CD4-positive, CD25-positive, alpha-beta regulatory T cell (primary cell): Measurements from ENCODE around the gene GIMAP5. TPM values are rescaled to one million over a fixed set of nuclear protein-coding genes. Genes with fewer than 3 reads are reported as not detected.

Source experiments
- polyA plus RNA-seq, 4 donors: library from polyadenylated mRNA; unstranded; fragments of 300-500 nt; fragmentation: Illumina TruSeq; gene quantifications; one replicate each; pipeline ENCODE4 v1.2.3, GENCODE V29; 2021
- total RNA-seq: library from RNA; stranded (reverse); gene quantifications from one replicate; pipeline ENCODE4 v1.2.3, GENCODE V29; 2022

Gene GIMAP5
- total and polyA plus RNA-seq, 5 donors from 2014 or later, result 37.4 to 539 (median 258) TPM

Other genes starting within 250 kb of the GIMAP5 start
- gene GIMAP7, start 222.5 kb upstream of the GIMAP5 start, total RNA-seq, result 64.2 TPM
- gene GIMAP7, start 222.5 kb upstream of the GIMAP5 start, polyA plus RNA-seq, result 1,000 to 10,000 TPM in 1 of 4 donors, 100 to 1,000 TPM in 3; 519 to 1,084 (median 836) TPM
- gene GIMAP4, start 170.0 kb upstream of the GIMAP5 start, total RNA-seq, result 90.1 TPM
- 100 to 1,000 TPM; 402 to 667 (median 490) TPM for gene GIMAP4, start 170.0 kb upstream of the GIMAP5 start, polyA plus RNA-seq
- 43.8 TPM for gene GIMAP6, start 105.0 kb upstream of the GIMAP5 start, total RNA-seq
- 100 to 1,000 TPM; 133 to 236 (median 150) TPM for gene GIMAP6, start 105.0 kb upstream of the GIMAP5 start, polyA plus RNA-seq
- 95.1 TPM for gene GIMAP2, start 51.7 kb upstream of the GIMAP5 start, total RNA-seq
- 100 to 1,000 TPM in 2 of 4 donors, 10 to 100 TPM in 2; 79.0 to 142 (median 110) TPM for gene GIMAP2, start 51.7 kb upstream of the GIMAP5 start, polyA plus RNA-seq
- 17.1 TPM for gene GIMAP1, start 20.8 kb upstream of the GIMAP5 start, total RNA-seq
- 10 to 100 TPM; 48.4 to 90.0 (median 64.6) TPM for gene GIMAP1, start 20.8 kb upstream of the GIMAP5 start, polyA plus RNA-seq
- gene TMEM176B, start 62.9 kb downstream of the GIMAP5 start, total RNA-seq, result not detected
- 1 to 10 TPM in 1 of 4 donors, under 1 TPM in 2, not detected in 1; 0.21 to 1.0 (median 0.33) TPM for gene TMEM176B, start 62.9 kb downstream of the GIMAP5 start, polyA plus RNA-seq
- not detected for gene TMEM176A, start 63.4 kb downstream of the GIMAP5 start, total RNA-seq
- gene TMEM176A, start 63.4 kb downstream of the GIMAP5 start, polyA plus RNA-seq, result under 1 TPM in 2 of 4 donors, not detected in 2; 0.24 TPM
- gene AOC1, start 115.1 kb downstream of the GIMAP5 start, total RNA-seq, result not detected
- gene AOC1, start 115.1 kb downstream of the GIMAP5 start, polyA plus RNA-seq, result not detected
- 3.5 TPM for gene KCNH2, start 240.9 kb downstream of the GIMAP5 start, total RNA-seq
- gene KCNH2, start 240.9 kb downstream of the GIMAP5 start, polyA plus RNA-seq, result 1 to 10 TPM in 3 of 4 donors, under 1 TPM in 1; 0.83 to 2.8 (median 1.5) TPM